NCI-H1092 treated with DMSO at 0.1 percent for 48 hours (cell line): ENCODE data around the gene G3BP2.
A peak's percentile ranks its signal among the peaks of the same experiment; 100 is the strongest.

Source experiments
- DNase-seq: peaks from one replicate; lab custom pipeline; 2025; lab: John Stamatoyannopoulos, UW

The G3BP2 gene

GRCh38 chr4:75637827-75638226 lies 35.4 kb downstream of the G3BP2 start:
- no peak for DNase-seq

GRCh38 chr4:75637176-75637575 lies 36.0 kb downstream of the G3BP2 start:
- no peak for DNase-seq

- no peak for DNase-seq
Observed at GRCh38 chr4:75634951-75635350, 38.3 kb downstream of the G3BP2 start.

GRCh38 chr4:75634281-75634680 lies 38.9 kb downstream of the G3BP2 start:
- DNase-seq, result no peak

- DNase-seq, result no peak
Observed at GRCh38 chr4:75633846-75634245, 39.4 kb downstream of the G3BP2 start.

GRCh38 chr4:75630937-75631329 lies 42.3 kb downstream of the G3BP2 start:
- peak; percentile 26 for DNase-seq

GRCh38 chr4:75630174-75630936 lies 42.9 kb downstream of the G3BP2 start, which contains the start of gene CDKL2:
Gene CDKL2, minus strand, starts transcription at chr4:75630528. Its CDS starts 4,540 bp downstream, at chr4:75625988.
- peak; percentile 90 for DNase-seq

- no peak for DNase-seq
Observed at GRCh38 chr4:75629239-75629638, 44.0 kb downstream of the G3BP2 start.

- DNase-seq, result no peak
Observed at GRCh38 chr4:75623026-75623425, 50.2 kb downstream of the G3BP2 start.

- no peak for DNase-seq
Observed at GRCh38 chr4:75621715-75622114, 51.5 kb downstream of the G3BP2 start.

GRCh38 chr4:75612306-75612705 lies 60.9 kb downstream of the G3BP2 start:
- DNase-seq, result no peak

- no peak for DNase-seq
Observed at GRCh38 chr4:75605928-75606327, 67.3 kb downstream of the G3BP2 start.

GRCh38 chr4:75599647-75600046 lies 73.6 kb downstream of the G3BP2 start:
- no peak for DNase-seq

GRCh38 chr4:75598390-75598789 lies 74.8 kb downstream of the G3BP2 start:
- no peak for DNase-seq

GRCh38 chr4:75596061-75596460 lies 77.2 kb downstream of the G3BP2 start:
- DNase-seq, result no peak

GRCh38 chr4:75593393-75593792 lies 79.8 kb downstream of the G3BP2 start:
- DNase-seq, result no peak
